GM13976 (cell line): ENCODE results near the gene PHC2.
"Not testable (repeated sequence)": the region's sequence is repeated elsewhere in the genome, so short reads cannot be mapped to it uniquely, and the experiment has no call there.

Source experiments
- DNase-seq: peaks from one replicate; pipeline ENCODE4 v3.0.0; 2012; ENCODE audit warnings: low spot score
- CTCF ChIP-seq: IDR thresholded peaks from 2 replicates; pipeline ENCODE4 v1.5.1; 2012; ENCODE audit warnings: borderline replicate concordance, mild to moderate bottlenecking; ENCODE audit not compliant: insufficient read depth; ENCODE audit errors: extremely low read depth, missing control alignments, control extremely low read depth
- in situ Hi-C: fragments of 300-500 bp; cut with MboI; formaldehyde crosslinking; loops from one replicate; pipeline ENCODE4 v1.12.0; 2022; ENCODE audit warnings: low sequenced_read_pairs, mixed read lengths, inconsistent platforms; ENCODE audit not compliant: unreplicated experiment

PHC2 gene

GRCh38 chr1:33292726-33293340 lies 138.1 kb downstream of the PHC2 start:
- in situ Hi-C loops, result loop anchor here (10.0 kb wide), 1 partner anchor 322 kb away; no protein-coding TSS in a partner anchor
- DNase-seq, result no peak
- no peak for TF ChIP-seq CTCF

- DNase-seq, result not testable (repeated sequence)
- in situ Hi-C loops, result loop anchor here (10.0 kb wide), 1 partner anchor 324 kb away; no protein-coding TSS in a partner anchor
Observed at GRCh38 chr1:33290615-33291014, 140.3 kb downstream of the PHC2 start.

GRCh38 chr1:33289858-33290154 lies 141.1 kb downstream of the PHC2 start:
- in situ Hi-C loops, result loop anchor here (10.0 kb wide), 1 partner anchor 325 kb away; no protein-coding TSS in a partner anchor
- TF ChIP-seq CTCF, result no peak
- DNase-seq, result no peak

GRCh38 chr1:33288976-33289857 lies 141.7 kb downstream of the PHC2 start:
- no peak for TF ChIP-seq CTCF
- no peak for DNase-seq
- in situ Hi-C loops, result no loop called here

- TF ChIP-seq CTCF, result no peak
- in situ Hi-C loops, result no loop called here
- DNase-seq, result no peak
Observed at GRCh38 chr1:33287317-33287716, 143.6 kb downstream of the PHC2 start.

- in situ Hi-C loops, result no loop called here
- DNase-seq, result no peak
- TF ChIP-seq CTCF, result no peak
Observed at GRCh38 chr1:33286451-33287185, 144.3 kb downstream of the PHC2 start.
